ENCODE measurements around the gene RPL39L. TPM values are rescaled to one million over a fixed set of nuclear protein-coding genes. Genes with fewer than 3 reads are reported as not detected.
A peak's percentile ranks its signal among the peaks of the same experiment; 100 is the strongest.

The RPL39L gene
- total RNA-seq, 1 donor = 24.2 TPM

DNA sequence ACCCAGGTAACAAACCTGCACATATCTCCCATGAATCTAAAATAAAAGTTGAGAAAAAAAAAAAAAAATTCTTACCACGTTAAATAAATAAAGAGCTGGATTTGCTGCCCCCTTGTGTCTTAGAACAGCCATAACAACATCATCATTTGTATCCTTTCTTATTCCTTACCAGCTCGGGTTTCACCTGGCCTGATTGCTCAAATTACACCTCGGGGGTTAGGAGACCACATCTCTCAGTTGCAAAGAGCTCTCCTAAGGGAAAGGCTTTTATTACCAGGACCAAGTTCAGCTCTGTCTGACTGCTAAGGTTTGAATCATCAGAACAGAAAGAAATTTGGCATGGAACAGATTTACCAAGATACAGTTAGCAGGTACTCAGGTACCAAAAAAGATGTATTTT is 25.8 kb upstream of the RPL39L start:
- DNase-seq (ENCODE audit: low read depth) = peak; percentile 69
- TF ChIP-seq, protein P1, sequence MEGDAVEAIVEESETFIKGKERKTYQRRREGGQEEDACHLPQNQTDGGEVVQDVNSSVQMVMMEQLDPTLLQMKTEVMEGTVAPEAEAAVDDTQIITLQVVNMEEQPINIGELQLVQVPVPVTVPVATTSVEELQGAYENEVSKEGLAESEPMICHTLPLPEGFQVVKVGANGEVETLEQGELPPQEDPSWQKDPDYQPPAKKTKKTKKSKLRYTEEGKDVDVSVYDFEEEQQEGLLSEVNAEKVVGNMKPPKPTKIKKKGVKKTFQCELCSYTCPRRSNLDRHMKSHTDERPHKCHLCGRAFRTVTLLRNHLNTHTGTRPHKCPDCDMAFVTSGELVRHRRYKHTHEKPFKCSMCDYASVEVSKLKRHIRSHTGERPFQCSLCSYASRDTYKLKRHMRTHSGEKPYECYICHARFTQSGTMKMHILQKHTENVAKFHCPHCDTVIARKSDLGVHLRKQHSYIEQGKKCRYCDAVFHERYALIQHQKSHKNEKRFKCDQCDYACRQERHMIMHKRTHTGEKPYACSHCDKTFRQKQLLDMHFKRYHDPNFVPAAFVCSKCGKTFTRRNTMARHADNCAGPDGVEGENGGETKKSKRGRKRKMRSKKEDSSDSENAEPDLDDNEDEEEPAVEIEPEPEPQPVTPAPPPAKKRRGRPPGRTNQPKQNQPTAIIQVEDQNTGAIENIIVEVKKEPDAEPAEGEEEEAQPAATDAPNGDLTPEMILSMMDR (IDR thresholded peaks at IDR 0.05; ENCODE audit: insufficient read depth, low read depth, low read length) = peak; percentile 69
- no peak overlapping the region for H3K4me3 ChIP-seq (ENCODE audit: low read depth, low read length)

DNA sequence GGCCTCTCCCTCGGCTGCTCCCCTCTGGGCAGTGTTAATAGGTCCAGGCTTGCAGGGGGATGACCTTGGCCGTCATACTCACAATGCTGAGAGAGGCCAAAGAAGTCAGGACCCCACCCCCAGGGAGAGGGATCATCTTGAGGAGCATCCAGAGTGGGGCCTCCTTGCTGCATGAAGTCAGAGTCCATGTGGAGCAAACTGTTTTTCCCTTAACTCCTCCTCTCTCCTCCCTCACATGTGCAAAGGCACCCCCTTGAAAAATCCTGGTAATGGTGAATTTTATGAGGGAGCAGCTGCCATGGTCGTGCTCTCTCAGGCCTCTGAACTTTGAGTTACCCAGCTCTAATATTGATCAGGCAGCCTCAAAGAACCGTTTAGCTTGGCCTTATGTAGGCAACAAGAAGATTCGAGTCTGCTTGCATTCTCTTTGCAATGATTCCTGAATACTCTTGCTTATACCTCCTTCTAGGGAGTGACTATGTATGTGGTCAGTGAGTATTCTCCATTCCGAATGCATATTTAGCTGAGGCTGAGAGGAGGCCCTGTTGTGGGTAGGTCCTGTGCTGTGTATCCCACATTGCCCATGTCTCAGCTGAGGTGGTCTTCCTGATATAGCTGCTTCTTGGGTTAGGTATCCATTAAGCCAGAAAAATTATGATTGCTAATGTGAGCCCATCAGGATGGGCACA is 23.1 kb upstream of the RPL39L start:
- no peak overlapping the region for H3K4me3 ChIP-seq (ENCODE audit: low read depth, low read length)
- no peak for DNase-seq (ENCODE audit: low read depth)
- TF ChIP-seq, protein P1 (IDR thresholded peaks at IDR 0.05; ENCODE audit: insufficient read depth, low read depth, low read length) = no peak

DNA sequence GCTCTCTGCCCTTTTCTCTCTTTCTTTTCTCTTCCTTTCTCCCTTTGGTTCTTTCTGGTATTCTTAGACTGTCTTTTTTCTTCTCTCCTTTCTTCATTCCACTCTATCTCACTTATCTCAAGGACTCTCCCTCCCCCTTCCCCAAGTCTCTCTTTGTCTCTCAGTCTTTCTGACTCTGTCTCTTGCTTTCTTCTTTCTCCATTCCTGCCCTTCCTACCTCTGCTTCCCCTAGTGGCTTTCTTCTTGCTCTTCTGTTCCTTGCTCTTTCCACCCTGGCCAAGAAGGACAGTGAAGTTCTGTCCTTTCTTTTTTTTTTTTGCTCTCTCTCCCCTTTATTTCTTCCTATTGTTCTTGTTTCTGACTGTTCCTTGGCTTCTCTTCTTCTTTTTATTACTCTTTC is 22.3 kb upstream of the RPL39L start:
- H3K4me3 ChIP-seq (ENCODE audit: low read depth, low read length) = no peak overlapping the region
- TF ChIP-seq, protein P1 (IDR thresholded peaks at IDR 0.05; ENCODE audit: insufficient read depth, low read depth, low read length) = no peak

DNA sequence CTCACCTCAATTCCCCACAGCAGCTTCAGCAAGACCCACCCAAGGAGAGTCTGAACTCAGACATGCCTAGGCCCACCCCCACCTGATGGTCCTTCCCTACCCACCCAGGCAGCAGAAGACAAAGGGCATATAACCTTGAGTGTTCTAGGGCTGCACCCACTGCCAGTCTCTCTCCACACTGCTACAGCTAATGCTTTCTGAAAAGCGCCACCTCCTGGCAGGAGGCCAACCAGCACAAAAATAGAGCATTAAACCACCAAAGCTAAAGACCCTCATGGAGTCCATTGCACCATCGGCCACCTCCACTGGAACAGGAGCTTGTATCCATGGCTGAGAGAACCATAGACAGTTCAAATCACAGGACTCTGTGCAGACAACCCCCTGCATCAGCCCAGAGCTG is 11.3 kb upstream of the RPL39L start:
- no peak for DNase-seq (ENCODE audit: low read depth)
- TF ChIP-seq, protein P1 (IDR thresholded peaks at IDR 0.05; ENCODE audit: insufficient read depth, low read depth, low read length) = peak; percentile 18
- H3K4me3 ChIP-seq (ENCODE audit: low read depth, low read length) = no peak overlapping the region

More for the DNA sequence above, 22.3 kb upstream of the RPL39L start:
- no peak for DNase-seq (ENCODE audit: low read depth)

DNA sequence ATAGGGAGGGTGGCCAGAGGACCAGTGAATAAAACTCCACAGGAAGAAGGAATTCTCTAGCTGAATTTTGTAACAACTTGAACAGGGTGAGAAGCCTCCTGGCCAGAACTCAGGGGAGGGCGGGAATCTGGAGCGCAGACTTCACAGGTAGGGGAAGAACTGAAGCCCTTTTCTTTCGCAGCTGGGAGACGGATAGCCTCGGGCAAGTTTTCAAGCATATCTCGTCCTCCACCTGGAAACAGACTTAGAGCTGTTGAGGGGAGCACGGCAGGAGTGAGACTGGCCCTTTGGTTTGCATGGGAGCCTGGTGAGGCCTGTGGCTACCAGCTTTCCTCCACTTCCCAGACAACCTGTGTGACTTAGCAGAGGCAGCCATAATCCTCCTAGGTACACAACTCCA is 10.9 kb upstream of the RPL39L start:
- TF ChIP-seq, protein P1 (IDR thresholded peaks at IDR 0.05; ENCODE audit: insufficient read depth, low read depth, low read length) = no peak
- no peak for DNase-seq (ENCODE audit: low read depth)

DNA sequence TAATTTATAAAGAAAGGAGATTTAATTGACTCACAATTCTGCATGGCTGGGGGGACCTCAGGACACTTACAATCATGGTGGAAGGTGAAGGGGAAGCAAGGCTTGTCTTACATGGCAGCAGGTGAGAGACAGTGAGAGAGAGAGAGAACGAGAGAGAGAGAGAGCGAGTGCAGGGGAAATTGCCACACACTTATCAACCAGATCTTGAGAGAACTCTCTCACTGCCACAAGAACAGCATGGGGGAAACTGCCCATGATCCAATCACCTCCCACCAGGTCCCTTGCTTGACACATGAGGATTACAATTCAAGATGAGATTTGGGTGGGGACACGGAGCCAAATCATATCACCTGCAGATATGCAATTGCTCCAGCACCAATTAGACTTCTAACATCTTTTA is 7.1 kb upstream of the RPL39L start:
- no peak for DNase-seq (ENCODE audit: low read depth)
- H3K4me3 ChIP-seq (ENCODE audit: low read depth, low read length) = no peak overlapping the region
- TF ChIP-seq, protein P1 (IDR thresholded peaks at IDR 0.05; ENCODE audit: insufficient read depth, low read depth, low read length) = no peak

More for the DNA sequence above, 10.9 kb upstream of the RPL39L start:
- no peak overlapping the region for H3K4me3 ChIP-seq (ENCODE audit: low read depth, low read length)

All from fibroblast of villous mesenchyme (primary cell).